HT1080 (cell line): ENCODE measurements around the gene MMP24OS. TPM values are rescaled to one million over a fixed set of nuclear protein-coding genes. Genes with fewer than 3 reads are reported as not detected.

Experiments used
- DNase-seq: peaks from one replicate; pipeline ENCODE4 v3.0.0-alpha.2; 2015; ENCODE audit warnings: low read depth
- total RNA-seq: library from RNA; depleted of rRNA; stranded (reverse); fragments of >200 nt; shearing (Covaris generic); gene quantifications from 2 replicates; pipeline ENCODE4 v1.2.3, GENCODE V29; 2014

The MMP24OS gene
- total RNA-seq, 1 experiment from 2014 or later, result 38.1 TPM

DNA sequence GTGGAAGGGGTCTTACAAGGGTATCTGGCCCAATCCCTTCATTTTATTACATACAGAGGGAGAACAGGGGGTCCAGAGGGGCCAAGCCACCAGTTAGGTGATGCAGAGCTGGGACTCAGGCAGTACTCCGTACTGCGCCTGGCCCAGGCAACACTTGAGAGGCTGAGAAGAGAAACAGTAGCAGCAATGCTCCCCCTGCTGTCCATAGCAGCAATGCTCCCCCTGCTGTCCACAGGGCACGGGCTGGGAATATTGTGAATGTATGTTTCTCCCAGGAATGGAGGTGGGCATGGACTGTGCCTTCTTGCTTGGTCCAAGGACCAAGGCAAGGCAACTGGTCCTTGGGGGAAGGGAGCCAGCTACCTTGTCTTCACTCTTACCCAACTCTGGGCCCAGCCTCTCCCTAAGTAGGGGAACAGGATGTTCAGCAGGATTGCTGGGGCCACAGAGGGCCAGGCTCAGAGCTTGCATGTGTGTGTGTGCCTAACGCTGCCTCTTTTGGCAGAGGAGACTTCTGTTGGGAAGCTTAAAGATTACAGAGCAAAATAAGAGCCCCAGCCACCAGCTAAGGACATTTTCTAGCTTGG lies 29.1 kb upstream of the MMP24OS start:
- DNase-seq, result peak; percentile 89

GRCh38 chr20:35305682-35306556 lies 28.0 kb upstream of the MMP24OS start:
- peak; percentile 100 for DNase-seq

- DNase-seq, result no peak
Observed at GRCh38 chr20:35304956-35305355, 27.0 kb upstream of the MMP24OS start.

DNA sequence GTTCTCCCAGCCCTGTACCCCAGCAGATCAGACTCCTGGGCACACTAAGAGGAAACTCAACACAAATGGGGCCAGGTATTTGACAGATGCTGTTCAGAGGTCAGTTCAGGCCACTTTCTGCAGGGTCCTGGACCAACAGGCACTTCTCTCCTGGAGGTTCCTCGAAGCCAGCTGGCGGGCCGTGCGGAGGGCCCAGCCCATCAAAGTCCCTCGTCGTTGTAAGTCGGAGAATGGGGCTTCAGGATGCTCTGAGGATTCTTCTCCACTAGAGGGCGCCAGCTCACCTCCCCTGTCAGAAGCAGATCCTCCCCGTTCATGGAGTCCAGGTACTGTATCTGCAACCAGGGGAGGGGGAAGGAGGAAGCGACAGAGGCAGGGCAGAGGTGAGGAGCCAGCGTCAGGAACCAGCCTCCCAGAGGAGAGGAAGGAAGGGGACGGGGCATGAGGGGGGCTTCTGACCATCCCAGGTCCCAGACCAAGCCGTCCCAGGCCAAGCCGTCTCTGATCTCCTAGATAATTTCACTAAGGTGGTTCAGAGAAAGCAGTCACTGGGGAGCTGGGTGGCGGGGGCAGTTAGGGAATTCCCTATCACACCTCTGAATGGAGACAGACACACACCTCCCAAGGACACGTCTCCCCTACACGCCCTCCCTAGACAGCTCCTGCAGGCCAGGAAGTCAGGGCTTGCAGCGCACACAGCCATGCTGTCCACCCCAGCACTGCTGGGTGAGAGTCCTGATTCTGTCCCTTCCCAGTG lies 26.0 kb upstream of the MMP24OS start:
- DNase-seq, result peak; percentile 95

GRCh38 chr20:35303382-35303734 lies 25.4 kb upstream of the MMP24OS start:
- DNase-seq, result no peak

DNA sequence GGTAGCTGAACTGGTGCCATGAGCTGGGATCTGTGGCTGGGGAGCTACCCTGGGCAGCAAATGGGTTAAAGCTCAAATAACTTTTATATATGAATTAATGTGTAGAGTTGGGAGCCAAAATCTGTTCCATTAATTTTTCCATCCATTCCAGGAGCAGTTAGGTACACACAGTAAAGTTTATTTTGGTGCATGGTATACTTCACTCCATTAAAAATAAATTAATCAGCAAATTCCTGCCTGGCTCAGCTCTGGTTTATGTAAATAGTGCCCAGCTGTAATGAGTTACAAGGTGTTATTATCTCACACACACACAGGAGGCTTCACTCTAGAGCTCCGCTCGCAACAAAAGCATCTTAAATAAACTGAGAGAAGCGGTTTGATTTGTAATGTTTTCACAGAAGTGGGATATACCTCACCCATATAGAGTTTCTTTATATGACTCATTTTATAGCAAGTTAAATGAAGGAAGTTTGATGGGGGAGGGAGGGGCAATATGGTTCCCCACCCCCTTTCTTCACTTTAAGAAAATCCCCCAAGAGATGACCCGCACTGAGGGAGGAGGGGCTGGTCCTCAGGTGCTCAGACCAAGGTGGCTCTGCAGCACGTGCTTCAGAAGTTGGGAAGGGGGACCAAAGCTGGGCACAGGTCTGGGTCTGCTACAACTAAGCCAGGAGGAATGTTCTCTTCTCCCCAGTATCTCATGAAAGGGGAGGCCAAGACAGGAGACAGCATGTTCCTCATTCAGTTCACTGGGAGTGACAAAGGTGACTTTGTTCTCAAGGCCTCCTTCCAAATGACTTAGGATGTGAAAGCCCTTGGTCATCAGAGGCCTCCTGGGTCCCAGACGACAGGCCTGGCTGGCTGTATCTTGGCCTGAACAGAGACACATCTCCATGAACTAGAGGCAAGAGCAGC lies 24.8 kb upstream of the MMP24OS start:
- DNase-seq, result peak; percentile 89

GRCh38 chr20:35301426-35301825 lies 23.5 kb upstream of the MMP24OS start:
- DNase-seq, result no peak

GRCh38 chr20:35300469-35301262 lies 22.7 kb upstream of the MMP24OS start:
- DNase-seq, result no peak

GRCh38 chr20:35299780-35300179 lies 21.9 kb upstream of the MMP24OS start:
- no peak for DNase-seq

- no peak for DNase-seq
Observed at GRCh38 chr20:35298264-35298663, 20.3 kb upstream of the MMP24OS start.

- DNase-seq, result no peak
Observed at GRCh38 chr20:35297740-35298139, 19.8 kb upstream of the MMP24OS start.

DNA sequence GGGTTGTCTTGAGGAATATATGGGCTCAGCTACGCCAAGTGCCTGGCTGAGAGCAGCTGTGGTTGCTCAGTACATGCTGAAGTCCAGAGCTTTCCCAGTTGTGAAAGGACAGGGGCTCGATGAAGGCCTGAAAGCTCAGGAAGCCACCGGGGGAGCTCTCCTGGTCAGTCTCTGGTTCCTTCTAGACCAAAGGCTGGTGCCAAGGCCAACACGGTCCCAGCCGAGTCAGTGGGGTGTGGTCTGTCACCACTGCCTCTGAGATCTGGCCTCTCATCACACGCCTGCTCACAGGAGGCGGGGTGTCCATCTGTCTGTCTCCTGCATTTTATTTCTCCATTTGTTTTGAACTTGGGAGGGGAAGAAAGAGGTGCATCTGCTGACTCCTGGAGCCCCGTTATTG lies 19.2 kb upstream of the MMP24OS start:
- peak; percentile 57 for DNase-seq

GRCh38 chr20:35296101-35296554 lies 18.2 kb upstream of the MMP24OS start:
- no peak for DNase-seq

DNA sequence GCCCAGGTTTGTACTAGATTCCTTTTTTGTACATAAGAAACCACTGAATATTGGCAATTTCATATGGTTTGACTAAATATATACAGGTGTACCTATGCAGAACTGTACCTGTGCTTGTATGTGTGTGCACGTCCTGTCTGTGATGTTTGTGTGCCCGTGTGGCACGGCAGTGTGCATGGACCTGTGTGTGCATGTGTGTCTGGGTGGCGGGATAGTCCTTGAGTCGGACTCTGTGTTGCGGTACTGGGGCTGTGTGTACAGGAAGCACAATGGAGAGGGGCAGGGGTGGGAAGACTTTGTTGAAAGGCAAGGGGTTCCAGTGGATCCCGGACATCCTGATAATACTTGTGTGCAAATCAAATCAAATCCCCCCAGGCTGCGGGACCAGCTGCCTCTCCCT lies 17.8 kb upstream of the MMP24OS start:
- DNase-seq, result no peak

DNA sequence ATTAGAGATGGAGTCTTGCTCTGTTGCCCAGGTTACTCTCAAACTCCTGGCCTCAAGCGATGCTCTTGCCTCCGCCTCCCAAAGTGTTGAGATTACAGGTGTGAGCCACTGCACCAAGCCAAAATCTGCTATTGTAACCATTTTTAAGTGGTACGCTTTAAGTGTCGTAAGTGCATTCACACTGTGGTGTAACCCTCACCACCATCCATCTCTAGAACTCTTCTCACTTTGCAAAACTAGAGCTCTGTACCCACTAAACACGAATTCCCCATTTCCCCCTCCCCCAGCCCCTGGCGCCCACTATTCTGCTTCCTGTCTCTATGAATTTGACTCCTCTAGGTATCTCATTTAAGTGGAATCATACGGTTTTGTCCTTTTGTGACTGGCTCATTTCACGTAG lies 17.1 kb upstream of the MMP24OS start:
- no peak for DNase-seq

- no peak for DNase-seq
Observed at GRCh38 chr20:35294293-35294685, 16.4 kb upstream of the MMP24OS start.

DNA sequence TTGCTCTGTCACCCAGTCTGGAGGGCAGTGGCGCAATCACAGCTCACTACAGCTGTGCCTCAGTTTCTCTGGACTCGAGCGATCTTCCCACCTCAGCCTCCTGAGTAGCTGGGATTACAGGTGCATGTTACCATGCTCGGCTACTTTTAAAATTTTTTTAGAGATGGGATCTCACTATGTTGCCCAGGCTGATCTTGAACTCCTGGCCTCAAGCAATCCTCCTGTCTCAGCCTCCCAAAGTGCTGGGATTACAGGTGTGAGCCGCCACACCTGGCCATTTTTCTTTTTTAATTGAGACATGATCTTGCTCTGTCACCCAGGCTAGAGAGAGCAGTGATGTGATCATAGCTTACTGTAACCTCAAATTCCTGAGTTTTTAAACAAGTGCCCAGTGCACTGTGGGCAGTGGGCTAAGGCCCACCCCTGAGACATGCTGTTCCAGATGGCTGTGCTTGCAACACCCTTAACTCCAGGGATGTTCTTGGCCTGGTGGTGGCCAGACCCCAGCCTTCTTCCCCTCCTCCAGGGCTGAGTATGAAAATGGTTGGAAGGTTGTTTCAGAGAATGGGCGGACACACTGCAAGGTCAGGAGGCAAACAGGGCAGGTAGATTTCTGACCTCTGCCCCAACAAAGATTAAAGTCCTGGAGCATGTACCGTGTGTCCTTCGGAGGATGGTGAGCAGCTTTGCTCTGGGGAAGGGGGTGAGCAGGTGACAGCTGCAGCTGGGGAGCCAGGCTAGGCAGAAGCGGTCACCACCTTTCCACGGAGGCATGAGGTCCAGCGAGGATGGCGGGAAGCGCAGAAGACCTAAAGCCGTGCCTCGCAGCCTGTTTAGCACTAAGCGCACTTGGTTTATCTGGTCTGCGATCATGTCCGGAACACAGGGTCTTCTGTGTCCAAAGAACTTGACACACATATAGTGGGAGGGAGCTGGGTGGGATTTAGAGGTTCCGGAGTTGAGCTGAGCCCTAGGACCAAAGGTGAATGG lies 15.7 kb upstream of the MMP24OS start:
- DNase-seq, result no peak

DNA sequence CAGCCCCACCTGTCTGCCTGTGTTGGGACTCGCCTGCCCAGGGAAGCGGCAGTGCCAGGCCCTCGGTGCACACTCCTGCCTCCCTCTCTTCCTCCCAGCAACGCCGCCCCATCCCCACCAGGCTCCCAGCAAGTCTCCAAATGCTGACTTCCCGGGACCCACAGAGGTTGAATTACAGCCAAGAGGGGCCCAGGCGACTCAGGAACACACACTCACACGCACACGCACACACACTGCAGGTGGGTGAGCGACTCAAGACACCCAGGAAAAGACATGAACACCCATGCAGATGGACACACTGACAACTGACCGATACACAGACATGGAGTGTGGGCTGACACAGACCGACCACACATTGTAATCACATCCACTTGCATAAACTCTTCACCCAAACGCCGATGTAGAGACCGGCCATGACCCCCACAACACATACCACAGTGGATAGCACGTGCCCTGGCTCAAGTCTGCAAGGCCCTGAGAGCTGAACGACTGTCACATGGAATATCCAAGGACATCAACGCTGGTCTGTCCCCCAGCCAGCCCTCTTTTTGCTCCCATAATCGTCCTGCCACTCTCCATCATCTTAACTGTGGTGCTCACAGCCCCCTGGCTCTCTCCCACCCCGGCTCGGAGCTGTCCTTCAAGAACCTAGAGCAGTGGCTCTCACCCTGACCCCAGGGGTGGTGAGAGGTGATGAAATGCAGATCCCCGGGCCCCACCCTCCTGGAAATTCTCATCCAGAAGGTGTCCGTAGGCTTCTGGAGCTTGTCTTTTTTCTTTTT lies 14.8 kb upstream of the MMP24OS start:
- DNase-seq, result no peak
